ENCODE measurements around the gene LRRC40.

- TF ChIP-seq POLR2A (IDR thresholded peaks at IDR 0.05) (no peak), CTCF (IDR thresholded peaks at IDR 0.05) (no peak)
Measured at GRCh38 chr1:70188522-70188921, 16.9 kb downstream of the LRRC40 start.
